SK-N-SH (cell line): ENCODE results near the gene NTM. TPM values are rescaled to one million over a fixed set of nuclear protein-coding genes. Genes with fewer than 3 reads are reported as not detected.

ENCODE experiments used
- CTCF ChIA-PET: fragments of 300-600, 350-600 bp; formaldehyde crosslinking; extraction: SDS; loops from one replicate; lab custom pipeline; 2021; lab: Yijun Ruan, JAX
- POLR2A ChIA-PET: fragments of 350-600 bp; sonication (Branson Sonifier 250); formaldehyde crosslinking; extraction: SDS; loops from one replicate; lab custom pipeline; 2020; ENCODE audit warnings: antibody characterized with exemption, inconsistent platforms; lab: Yijun Ruan, JAX
- DNase-seq: peaks from one replicate; pipeline ENCODE4 v3.0.0; 2012
- H2AFZ ChIP-seq: fragments of 200-600 bp; sonication (generic); 2 replicates; pipeline ENCODE4 v1.8.1; 2016; ENCODE audit warnings: antibody characterized with exemption, mild to moderate bottlenecking, low read depth
- H3F3A ChIP-seq: fragments of 200-600 bp; sonication (generic); replicated peaks from 2 replicates; pipeline ENCODE3; 2016; ENCODE audit warnings: antibody characterized with exemption, mild to moderate bottlenecking; ENCODE audit not compliant: insufficient read depth
- H3K27ac ChIP-seq, 2 experiments: fragments of 200-500 bp in 1 of 2; fragments of 200-600 bp in 1 of 2; sonication (Bioruptor generic) in 1 of 2; sonication (generic), shearing (Covaris generic) in 1 of 2; 2 replicates each; pipeline versions ENCODE4 v1.5.1 to v1.6.1; 2014 to 2016; ENCODE audit warnings: low read depth in 2 of 2, inconsistent platforms in 1 of 2, low read length in 1 of 2, mild to moderate bottlenecking in 1 of 2, mixed read lengths in 1 of 2
- H3K27me3 ChIP-seq: fragments of 200-600 bp; sonication (generic), shearing (Covaris generic); 2 replicates; pipeline ENCODE4 v1.6.1; 2016; ENCODE audit warnings: mixed run types; ENCODE audit not compliant: insufficient read depth
- H3K36me3 ChIP-seq, 2 experiments: fragments of 200-500 bp in 1 of 2; fragments of 200-600 bp in 1 of 2; sonication (Bioruptor generic) in 1 of 2; sonication (generic) in 1 of 2; replicated peaks in 1 of 2; 2 replicates each; pipeline versions ENCODE3 to v1.5.1; 2014 to 2016; ENCODE audit warnings: low read length in 1 of 2, mild to moderate bottlenecking in 1 of 2; ENCODE audit not compliant: insufficient read depth in 2 of 2, control insufficient read depth in 1 of 2
- H3K4me1 ChIP-seq, 2 experiments: fragments of 200-500 bp in 1 of 2; fragments of 200-600 bp in 1 of 2; sonication (Bioruptor generic) in 1 of 2; sonication (generic), shearing (Covaris generic) in 1 of 2; 2 replicates each; pipeline versions ENCODE4 v1.5.1 to v1.6.1; 2014 to 2016; ENCODE audit warnings: low read depth in 1 of 2, low read length in 1 of 2, mixed run types in 1 of 2; ENCODE audit not compliant: insufficient read depth in 2 of 2, control insufficient read depth in 1 of 2
- H3K4me2 ChIP-seq: fragments of 200-600 bp; sonication (generic), shearing (Covaris generic); 2 replicates; pipeline ENCODE4 v1.6.1; 2017; ENCODE audit warnings: mixed run types
- H3K4me3 ChIP-seq, 2 experiments: fragments of 200-500 bp in 1 of 2; fragments of 200-600 bp in 1 of 2; sonication (Bioruptor generic) in 1 of 2; sonication (generic), shearing (Covaris generic) in 1 of 2; 2 replicates each; pipeline versions ENCODE4 v1.5.1 to v1.8.1; 2014 to 2016; ENCODE audit warnings: low read depth in 2 of 2, inconsistent platforms in 1 of 2, low read length in 1 of 2, mild to moderate bottlenecking in 1 of 2, mixed read lengths in 1 of 2, moderate library complexity in 1 of 2
- H3K79me2 ChIP-seq: fragments of 200-600 bp; sonication (generic); 2 replicates; pipeline ENCODE4 v1.8.1; 2017; ENCODE audit warnings: mild to moderate bottlenecking; ENCODE audit not compliant: insufficient read depth
- H3K9ac ChIP-seq: fragments of 200-600 bp; sonication (generic); 2 replicates; pipeline ENCODE4 v1.6.1; 2017; ENCODE audit warnings: mixed run types
- H3K9me2 ChIP-seq: fragments of 200-600 bp; sonication (generic); 2 replicates; pipeline ENCODE4 v1.6.1; 2017; ENCODE audit warnings: mixed run types
- H3K9me3 ChIP-seq: fragments of 200-600 bp; sonication (generic); 2 replicates; pipeline ENCODE4 v1.6.1; 2017; ENCODE audit warnings: mixed run types, mild to moderate bottlenecking, moderate library complexity
- H4K20me1 ChIP-seq: fragments of 200-600 bp; sonication (generic); 2 replicates; pipeline ENCODE4 v1.6.1; 2017; ENCODE audit warnings: mild to moderate bottlenecking, mixed run types; ENCODE audit not compliant: insufficient read depth
- ELF1 ChIP-seq: IDR thresholded peaks from 2 replicates; pipeline ENCODE4 v1.4.0; 2012
- EZH2phosphoT487 ChIP-seq: fragments of 200-600 bp; sonication (generic); IDR thresholded peaks from 2 replicates; pipeline ENCODE4 v1.6.1; 2017; ENCODE audit warnings: low read depth, mixed run types, mild to moderate bottlenecking, antibody characterized with exemption, moderate library complexity, borderline replicate concordance
- FOSL2 ChIP-seq: IDR thresholded peaks from 2 replicates; pipeline ENCODE4 v1.4.0; 2012; ENCODE audit warnings: low read depth, mild to moderate bottlenecking, moderate library complexity, borderline replicate concordance
- FOXJ3 ChIP-seq: sonication (generic); formaldehyde crosslinking; IDR thresholded peaks from 2 replicates; pipeline ENCODE4 v1.5.1; 2020; ENCODE audit warnings: mild to moderate bottlenecking, missing genetic modification reagents
- FOXM1 ChIP-seq: IDR thresholded peaks from 2 replicates; pipeline ENCODE4 v1.4.0; 2012; ENCODE audit warnings: low read depth, mild to moderate bottlenecking
- GABPA ChIP-seq: IDR thresholded peaks from 2 replicates; pipeline ENCODE4 v1.4.0; 2012; ENCODE audit warnings: low read depth, mild to moderate bottlenecking
- JUND ChIP-seq: IDR thresholded peaks from 2 replicates; pipeline ENCODE4 v1.4.0; 2012
- MXI1 ChIP-seq: IDR thresholded peaks from 2 replicates; pipeline ENCODE4 v1.6.1; 2012; ENCODE audit warnings: mild to moderate bottlenecking, low read depth, low read length, improper control_type of control experiment
- POLR2AphosphoS5 ChIP-seq: IDR thresholded peaks from 2 replicates; pipeline ENCODE4 v1.6.1; 2012; ENCODE audit warnings: low read depth, low read length
- RAD21 ChIP-seq: IDR thresholded peaks from 2 replicates; pipeline ENCODE4 v1.6.1; 2012; ENCODE audit warnings: mild to moderate bottlenecking, low read length
- REST ChIP-seq: IDR thresholded peaks from 2 replicates; pipeline ENCODE4 v1.6.1; 2012; ENCODE audit warnings: mild to moderate bottlenecking, low read depth, low read length, moderate library complexity
- RXRA ChIP-seq: IDR thresholded peaks from 2 replicates; pipeline ENCODE4 v1.4.0; 2012; ENCODE audit warnings: low read depth, mild to moderate bottlenecking, borderline replicate concordance
- SIN3A ChIP-seq: IDR thresholded peaks from 2 replicates; pipeline ENCODE4 v1.6.1; 2012; ENCODE audit warnings: low read depth, mild to moderate bottlenecking, low read length, moderate library complexity, borderline replicate concordance
- TAF1 ChIP-seq: IDR thresholded peaks from 2 replicates; pipeline ENCODE4 v1.6.1; 2012; ENCODE audit warnings: low read depth, mild to moderate bottlenecking, low read length, moderate library complexity, borderline replicate concordance
- TCF12 ChIP-seq: IDR thresholded peaks from 2 replicates; pipeline ENCODE4 v1.4.0; 2012
- ZBTB33 ChIP-seq: IDR thresholded peaks from 2 replicates; pipeline ENCODE4 v1.4.0; 2012; ENCODE audit warnings: low read depth, borderline replicate concordance
- WGBS: methylation state at CpG from one replicate; pipeline ENCODE4 v1.1.6; 2017; ENCODE audit warnings: low lambda C conversion rate; 5-methylcytosine and 5-hydroxymethylcytosine counted together
- polyA plus RNA-seq, 3 experiments: library from polyadenylated mRNA; depleted of rRNA; stranded (reverse); fragments of >200 nt; gene quantifications; 2 replicates each; pipeline ENCODE4 v1.2.3, GENCODE V29; 2012
- TF ChIP-seq, protein P1 (sequence below): IDR thresholded peaks from 2 replicates; pipeline ENCODE4; 2012
- TF ChIP-seq, protein P2 (sequence below): fragments of 150-350 bp; IDR thresholded peaks from 2 replicates; pipeline ENCODE4 v1.6.1; 2016; ENCODE audit warnings: mild to moderate bottlenecking, low read depth, low read length

The NTM gene
- polyA plus RNA-seq, 1 of the 3 experiments (the other 2 are of a cell fraction), result 20.0 TPM

- TF ChIP-seq ZBTB33 (no peak), EZH2phosphoT487 (no peak), FOXJ3 (CRISPR knock-in tag) (no peak), REST (no peak)
Observed at GRCh38 chr11:131629925-131630540, 259.6 kb downstream of the NTM start (continued).

DNA sequence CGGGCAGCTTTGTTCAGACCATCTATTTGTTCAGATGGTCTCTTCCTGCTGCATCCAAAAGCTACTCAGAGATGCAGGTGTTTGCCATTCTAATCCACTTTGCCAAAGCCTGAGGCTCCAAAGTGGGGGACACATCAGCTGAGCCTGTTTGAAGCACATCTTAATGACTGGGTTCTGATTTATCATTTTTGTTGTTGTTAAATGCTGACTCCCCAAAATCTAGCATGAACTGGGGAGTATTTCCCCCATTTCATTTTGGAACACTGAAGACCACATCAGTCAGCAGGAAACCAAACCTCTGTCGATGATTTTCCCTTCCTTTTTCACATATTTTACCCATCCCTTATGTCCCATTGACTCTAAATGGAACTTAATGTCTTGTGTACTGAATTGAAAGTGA lies 262.6 kb downstream of the NTM start:
- Histone ChIP-seq H3K4me2 (no peak overlapping the region), H3K9me2 (no peaks in the 10 kb centered on the region)
- TF ChIP-seq EZH2phosphoT487 (no peak), JUND (no peak), TAF1 (no peak), RXRA (no peak), POLR2AphosphoS5 (no peak), RAD21 (no peak), GABPA (no peak), FOXM1 (no peak), FOSL2 (no peak), ELF1 (no peak), TCF12 (no peak), REST (no peak), SIN3A (no peak), MXI1 (no peak)
- TF ChIP-seq, protein P1, sequence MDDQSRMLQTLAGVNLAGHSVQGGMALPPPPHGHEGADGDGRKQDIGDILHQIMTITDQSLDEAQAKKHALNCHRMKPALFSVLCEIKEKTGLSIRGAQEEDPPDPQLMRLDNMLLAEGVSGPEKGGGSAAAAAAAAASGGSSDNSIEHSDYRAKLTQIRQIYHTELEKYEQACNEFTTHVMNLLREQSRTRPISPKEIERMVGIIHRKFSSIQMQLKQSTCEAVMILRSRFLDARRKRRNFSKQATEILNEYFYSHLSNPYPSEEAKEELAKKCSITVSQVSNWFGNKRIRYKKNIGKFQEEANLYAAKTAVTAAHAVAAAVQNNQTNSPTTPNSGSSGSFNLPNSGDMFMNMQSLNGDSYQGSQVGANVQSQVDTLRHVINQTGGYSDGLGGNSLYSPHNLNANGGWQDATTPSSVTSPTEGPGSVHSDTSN, result no peak
- TF ChIP-seq, protein P2, sequence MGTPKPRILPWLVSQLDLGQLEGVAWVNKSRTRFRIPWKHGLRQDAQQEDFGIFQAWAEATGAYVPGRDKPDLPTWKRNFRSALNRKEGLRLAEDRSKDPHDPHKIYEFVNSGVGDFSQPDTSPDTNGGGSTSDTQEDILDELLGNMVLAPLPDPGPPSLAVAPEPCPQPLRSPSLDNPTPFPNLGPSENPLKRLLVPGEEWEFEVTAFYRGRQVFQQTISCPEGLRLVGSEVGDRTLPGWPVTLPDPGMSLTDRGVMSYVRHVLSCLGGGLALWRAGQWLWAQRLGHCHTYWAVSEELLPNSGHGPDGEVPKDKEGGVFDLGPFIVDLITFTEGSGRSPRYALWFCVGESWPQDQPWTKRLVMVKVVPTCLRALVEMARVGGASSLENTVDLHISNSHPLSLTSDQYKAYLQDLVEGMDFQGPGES, result no peak
- TF ChIP-seq, all 33 proteins: peak for 0
- no peak for DNase-seq
- no peak overlapping the region for H3K4me3 ChIP-seq
- WGBS, result 26% methylated on average over 2 of the region's 2 CpGs
- no peaks in the 10 kb centered on the region for H3K36me3 ChIP-seq
- no peaks in the 10 kb centered on the region for H3K27me3 ChIP-seq
- no peak overlapping the region for H3K27ac ChIP-seq
- H3K4me1 ChIP-seq, result no peaks in the 10 kb centered on the region
- ChIA-PET CTCF (no interaction called here), POLR2A (no interaction called here)
- no peaks in the 10 kb centered on the region for H4K20me1 ChIP-seq
- H3K79me2 ChIP-seq, result no peaks in the 10 kb centered on the region
- H3F3A ChIP-seq, result no peaks in the 10 kb centered on the region
- H2AFZ ChIP-seq, result no peak overlapping the region
- no peaks in the 10 kb centered on the region for H3K9me3 ChIP-seq
- H3K9ac ChIP-seq, result no peak overlapping the region
